ENCODE measurements around the gene PLPPR1. TPM values are rescaled to one million over a fixed set of nuclear protein-coding genes. Genes with fewer than 3 reads are reported as not detected.

The PLPPR1 gene
- polyA plus RNA-seq, 3 donors, result not detected

DNA sequence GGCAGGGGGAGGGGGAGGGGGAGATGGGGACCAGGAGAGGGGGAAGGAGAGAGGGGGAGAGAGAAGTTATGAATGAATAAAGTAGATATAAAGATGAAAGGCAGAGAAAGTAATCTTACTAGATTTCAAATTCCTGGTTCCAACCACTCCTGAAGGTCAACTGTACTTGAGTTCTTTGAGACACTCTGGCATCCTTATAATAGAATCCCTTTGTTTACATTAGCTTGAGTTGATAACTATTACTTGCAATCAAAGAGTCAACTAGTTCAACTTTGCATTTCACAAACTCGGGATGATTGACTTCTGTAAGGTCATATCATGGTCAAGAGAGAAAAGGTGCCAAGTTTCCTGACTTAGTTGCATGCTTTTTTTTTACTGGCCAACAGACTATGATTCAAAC lies 314.1 kb downstream of the PLPPR1 start:
- H3K36me3 ChIP-seq (replicated peaks in 1 of 2; ENCODE audit: control insufficient read depth in 1 of 2, insufficient read depth in 2 of 2, low read length in 2 of 2), result no peaks in the 10 kb centered on the region
- no peak overlapping the region for H2AFZ ChIP-seq (ENCODE audit: insufficient read depth, low read depth, low read length, poor library complexity, severe bottlenecking)
- no peaks in the 10 kb centered on the region for H3K79me2 ChIP-seq (ENCODE audit: insufficient read depth, low read length)
- peaks cover 0 to 10% (median 6%) of the 10 kb centered on the region in 7 donors for H3K9me3 Mint-ChIP-seq
- TF ChIP-seq CTCF (IDR thresholded peaks at IDR 0.05), result no peak
- no peaks in the 10 kb centered on the region for H4K20me1 ChIP-seq (ENCODE audit: insufficient read depth, low read length)
- H3K4me2 ChIP-seq (replicated peaks; ENCODE audit: extremely low read depth, low read length, poor library complexity, severe bottlenecking), result no peak overlapping the region
- H3K9me3 ChIP-seq (replicated peaks in 1 of 2; ENCODE audit: control insufficient read depth in 1 of 2, insufficient read depth in 1 of 2, low read length in 2 of 2), result peaks cover 0 to 7% of the 10 kb centered on the region in 2 donors
- no CpG with 5 or more reads among the region's 1 CpG for whole genome bisulfite sequencing (ENCODE audit: insufficient coverage)
- H3K36me3 Mint-ChIP-seq, result no peaks in the 10 kb centered on the region
- H3K27me3 Mint-ChIP-seq (ENCODE audit: low read depth in 3 of 3), result peaks cover 0 to 3% (median 0%) of the 10 kb centered on the region in 3 donors
- intact Hi-C loops (cut with micrococcal nuclease), result no loop called here
- H3K27ac ChIP-seq (ENCODE audit: low read depth in 1 of 2, low read length in 2 of 2), result no peak overlapping the region
- no peaks in the 10 kb centered on the region for H3K4me1 Mint-ChIP-seq
- no peak overlapping the region for H3K4me3 ChIP-seq (replicated peaks in 1 of 3; ENCODE audit: low read depth in 2 of 3, low read length in 3 of 3)
- H3K9ac ChIP-seq (ENCODE audit: insufficient read depth, low read length, poor library complexity, severe bottlenecking), result no peak overlapping the region
- no peaks in the 10 kb centered on the region for H3K27me3 ChIP-seq (ENCODE audit: control insufficient read depth in 2 of 2, insufficient read depth in 2 of 2, low read length in 2 of 2)
- no peak overlapping the region for H3K4me3 Mint-ChIP-seq
- DNase-seq, result no peak
- no peak overlapping the region for H3K27ac Mint-ChIP-seq
- H3K4me1 ChIP-seq (ENCODE audit: control insufficient read depth in 1 of 2, insufficient read depth in 2 of 2, low read length in 2 of 2), result no peaks in the 10 kb centered on the region

DNA sequence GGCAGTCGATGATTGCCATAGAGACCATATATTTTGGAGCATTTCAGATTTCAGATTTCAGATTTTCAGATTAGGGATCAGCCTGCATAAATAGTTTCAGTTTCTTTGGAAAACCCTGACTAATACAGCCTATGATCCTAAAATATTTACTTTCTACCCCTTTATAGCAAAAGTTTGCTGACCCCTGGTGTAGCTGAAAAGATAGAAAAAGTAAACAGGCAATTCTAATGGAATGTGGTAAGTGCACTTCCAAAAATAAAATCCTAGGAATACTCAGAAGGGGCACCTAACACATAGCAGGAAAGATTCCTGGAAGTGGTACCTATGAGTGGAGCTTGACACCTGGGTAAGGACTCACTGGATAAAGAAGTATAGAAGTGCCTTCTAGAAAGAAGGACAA lies 321.8 kb downstream of the PLPPR1 start:
- H3K4me1 Mint-ChIP-seq, result no peaks in the 10 kb centered on the region
- H3K9me3 Mint-ChIP-seq, result peaks cover 0 to 10% (median 2%) of the 10 kb centered on the region in 7 donors
- Histone ChIP-seq H2AFZ (ENCODE audit: insufficient read depth, low read depth, low read length, poor library complexity, severe bottlenecking) (no peak overlapping the region), H3K27ac (ENCODE audit: low read depth in 1 of 2, low read length in 2 of 2) (no peak overlapping the region), H4K20me1 (ENCODE audit: insufficient read depth, low read length) (no peaks in the 10 kb centered on the region), H3K27me3 (ENCODE audit: control insufficient read depth in 2 of 2, insufficient read depth in 2 of 2, low read length in 2 of 2) (no peaks in the 10 kb centered on the region), H3K36me3 (replicated peaks in 1 of 2; ENCODE audit: control insufficient read depth in 1 of 2, insufficient read depth in 2 of 2, low read length in 2 of 2) (no peaks in the 10 kb centered on the region), H3K4me2 (replicated peaks; ENCODE audit: extremely low read depth, low read length, poor library complexity, severe bottlenecking) (no peak overlapping the region), H3K79me2 (ENCODE audit: insufficient read depth, low read length) (no peaks in the 10 kb centered on the region), H3K4me1 (ENCODE audit: control insufficient read depth in 1 of 2, insufficient read depth in 2 of 2, low read length in 2 of 2) (no peaks in the 10 kb centered on the region), H3K9me3 (replicated peaks in 1 of 2; ENCODE audit: control insufficient read depth in 1 of 2, insufficient read depth in 1 of 2, low read length in 2 of 2) (peaks cover 0 to 2% of the 10 kb centered on the region in 2 donors), H3K9ac (ENCODE audit: insufficient read depth, low read length, poor library complexity, severe bottlenecking) (no peak overlapping the region), H3K4me3 (replicated peaks in 1 of 3; ENCODE audit: low read depth in 2 of 3, low read length in 3 of 3) (no peak overlapping the region)
- intact Hi-C loops (cut with micrococcal nuclease), result no loop called here
- no CpG with 5 or more reads among the region's 1 CpG for WGBS (ENCODE audit: insufficient coverage)
- H3K27ac Mint-ChIP-seq, result no peak overlapping the region
- no peak for DNase-seq
- peaks cover 0 to 5% (median 1%) of the 10 kb centered on the region in 3 donors for H3K27me3 Mint-ChIP-seq (ENCODE audit: low read depth in 3 of 3)
- no peak for TF ChIP-seq CTCF (IDR thresholded peaks at IDR 0.05)
- H3K36me3 Mint-ChIP-seq, result no peaks in the 10 kb centered on the region
- H3K4me3 Mint-ChIP-seq, result no peak overlapping the region

Measured in CD14-positive monocyte (primary cell).